Adipocyte (in vitro differentiated cells): ENCODE measurements around the gene LRIG2.

Source experiments
- DNase-seq: peaks from one replicate; pipeline ENCODE4 v3.0.0-alpha.2; 2015; ENCODE audit warnings: low read depth
- H3K27me3 ChIP-seq: replicated peaks from 2 replicates; pipeline ENCODE4 v1.7.0; 2013; ENCODE audit warnings: mild to moderate bottlenecking, low read length, moderate library complexity; ENCODE audit not compliant: control insufficient read depth, insufficient read depth
- H3K36me3 ChIP-seq: 2 replicates; pipeline ENCODE4 v1.7.0; 2013; ENCODE audit warnings: low read length, mild to moderate bottlenecking, moderate library complexity; ENCODE audit not compliant: control insufficient read depth, insufficient read depth, severe bottlenecking
- H3K4me1 ChIP-seq: 2 replicates; pipeline ENCODE4 v1.7.0; 2013; ENCODE audit warnings: mild to moderate bottlenecking, low read length, moderate library complexity; ENCODE audit not compliant: control insufficient read depth, insufficient read depth
- H3K4me3 ChIP-seq: 2 replicates; pipeline ENCODE4 v1.7.0; 2013; ENCODE audit warnings: mild to moderate bottlenecking, low read length, moderate library complexity
- H3K9ac ChIP-seq: 2 replicates; pipeline ENCODE4 v1.7.0; 2013; ENCODE audit warnings: mild to moderate bottlenecking, low read length, moderate library complexity
- H3K9me3 ChIP-seq: 2 replicates; pipeline ENCODE4 v1.7.0; 2013; ENCODE audit warnings: mild to moderate bottlenecking, low read length, moderate library complexity; ENCODE audit not compliant: control insufficient read depth

Gene LRIG2

DNA sequence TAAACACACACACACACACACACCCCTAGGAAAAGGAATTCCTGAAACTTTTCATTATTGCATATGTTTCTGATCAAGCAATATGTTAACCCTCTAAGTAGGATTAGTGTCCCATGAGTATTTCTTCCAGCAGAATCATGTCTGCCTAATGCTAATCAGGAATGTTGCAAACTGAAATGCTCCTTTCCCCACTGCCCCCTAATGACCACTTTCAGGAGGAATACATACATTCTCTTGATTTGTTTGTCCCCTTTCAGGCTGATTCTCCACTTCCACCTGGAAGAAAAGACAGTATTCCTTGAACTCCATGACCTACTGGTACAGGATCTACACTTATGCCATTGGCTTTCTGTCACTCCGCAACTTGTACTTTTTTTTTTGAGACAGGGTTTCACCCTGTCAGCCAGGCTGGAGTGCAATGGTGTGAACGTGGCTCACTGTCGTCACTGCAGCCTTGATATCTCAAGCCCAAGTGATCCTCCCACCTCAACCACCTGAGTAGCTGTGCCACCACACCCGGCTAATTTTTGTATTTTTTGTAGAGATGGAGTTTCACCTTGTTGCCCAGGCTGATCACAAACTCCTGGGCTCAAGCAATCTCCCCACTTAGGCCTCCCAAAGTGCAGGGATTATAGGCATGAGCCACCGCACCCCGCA, 56.7 kb downstream of the LRIG2 start:
- Histone ChIP-seq H3K4me1 (peaks cover 12% of the 10 kb centered on the region), H3K9ac (no peak overlapping the region), H3K4me3 (no peak overlapping the region), H3K36me3 (peaks cover 24% of the 10 kb centered on the region), H3K27me3 (no peaks in the 10 kb centered on the region), H3K9me3 (no peaks in the 10 kb centered on the region)
- DNase-seq: no peak

DNA sequence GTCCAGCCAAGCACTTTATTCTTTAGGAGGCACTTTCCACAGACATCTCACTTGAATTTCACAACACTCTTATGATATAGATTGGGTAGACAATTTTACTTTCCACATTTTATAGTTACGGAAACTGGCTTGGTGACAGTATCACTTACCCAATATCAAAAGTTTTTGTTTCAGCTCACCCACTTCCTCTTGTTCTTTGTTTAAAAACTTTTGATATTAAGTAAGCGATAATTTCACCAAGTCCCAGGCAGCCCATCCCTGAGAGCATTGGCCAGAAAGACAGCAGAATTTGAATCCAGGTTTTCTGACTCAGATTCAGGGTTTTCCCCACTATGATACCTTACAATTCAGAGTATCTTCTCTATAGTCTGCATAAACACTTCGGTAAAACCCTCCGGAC, 60.0 kb downstream of the LRIG2 start:
- no peak for DNase-seq
- no peaks in the 10 kb centered on the region for H3K9me3 ChIP-seq
- no peaks in the 10 kb centered on the region for H3K27me3 ChIP-seq
- H3K9ac ChIP-seq: no peak overlapping the region
- peaks cover 12% of the 10 kb centered on the region for H3K4me1 ChIP-seq
- no peaks in the 10 kb centered on the region for H3K36me3 ChIP-seq
- no peak overlapping the region for H3K4me3 ChIP-seq

- no peaks in the 10 kb centered on the region for H3K9me3 ChIP-seq
- peaks cover 12% of the 10 kb centered on the region for H3K4me1 ChIP-seq
- no peaks in the 10 kb centered on the region for H3K27me3 ChIP-seq
- H3K9ac ChIP-seq: peak overlapping the region; percentile 53
- DNase-seq: no peak
- no peaks in the 10 kb centered on the region for H3K36me3 ChIP-seq
- H3K4me3 ChIP-seq: no peak overlapping the region
These were observed 60.8 kb downstream of the LRIG2 start for GRCh38 chr1:113133759-113134158.

DNA sequence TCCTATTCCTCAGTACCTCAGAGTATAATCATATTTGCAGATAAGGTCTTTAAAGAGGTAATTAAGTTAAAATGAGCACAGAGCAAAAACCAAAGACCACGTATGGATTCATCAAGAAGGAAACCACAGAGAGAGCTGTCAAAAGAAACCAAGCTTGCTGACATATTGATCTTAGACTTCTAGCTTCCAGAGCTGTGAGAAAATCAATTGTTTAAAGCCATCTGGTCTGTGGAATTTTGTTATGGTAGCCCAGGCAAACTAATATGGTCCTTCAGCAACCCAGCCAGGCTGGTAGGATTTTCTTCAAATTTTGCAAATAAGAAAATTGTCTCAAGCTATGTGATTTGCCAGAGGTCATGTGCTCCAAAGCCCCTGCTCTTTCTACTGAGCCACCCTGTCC, 62.5 kb downstream of the LRIG2 start:
- DNase-seq: no peak
- peaks cover 12% of the 10 kb centered on the region for H3K4me1 ChIP-seq
- no peaks in the 10 kb centered on the region for H3K36me3 ChIP-seq
- no peaks in the 10 kb centered on the region for H3K27me3 ChIP-seq
- no peak overlapping the region for H3K4me3 ChIP-seq
- no peak overlapping the region for H3K9ac ChIP-seq
- H3K9me3 ChIP-seq: no peaks in the 10 kb centered on the region

- DNase-seq: peak; percentile 17
- Histone ChIP-seq H3K27me3 (no peaks in the 10 kb centered on the region), H3K4me1 (peaks cover 21% of the 10 kb centered on the region), H3K9me3 (no peaks in the 10 kb centered on the region), H3K4me3 (no peak overlapping the region), H3K36me3 (no peaks in the 10 kb centered on the region), H3K9ac (no peak overlapping the region)
These were observed 63.5 kb downstream of the LRIG2 start for GRCh38 chr1:113136476-113136875.

- no peak for DNase-seq
- H3K9ac ChIP-seq: no peak overlapping the region
- peaks cover 32% of the 10 kb centered on the region for H3K4me1 ChIP-seq
- no peak overlapping the region for H3K4me3 ChIP-seq
- no peaks in the 10 kb centered on the region for H3K9me3 ChIP-seq
- no peaks in the 10 kb centered on the region for H3K36me3 ChIP-seq
- no peaks in the 10 kb centered on the region for H3K27me3 ChIP-seq
These were observed 64.6 kb downstream of the LRIG2 start for GRCh38 chr1:113137563-113137962.

DNA sequence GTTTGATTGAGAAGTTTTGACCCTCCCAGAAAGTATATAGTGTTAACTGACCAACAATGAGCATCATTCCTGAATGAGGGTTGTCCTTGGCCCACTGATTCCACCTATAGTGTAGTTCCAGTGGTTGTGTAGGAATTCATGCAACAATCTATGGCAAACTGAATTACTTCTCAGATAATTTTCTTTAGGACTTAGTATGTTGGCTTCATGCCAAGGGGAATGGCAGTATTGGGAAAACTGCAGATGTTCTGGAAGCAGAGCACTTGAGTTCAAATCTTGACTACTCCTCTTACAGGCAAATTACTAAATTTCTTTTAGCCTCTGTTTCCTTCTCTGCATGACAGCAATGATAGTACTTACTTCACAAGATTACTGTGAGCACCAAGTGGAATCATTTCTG, 65.8 kb downstream of the LRIG2 start:
- H3K9ac ChIP-seq: no peak overlapping the region
- DNase-seq: peak; percentile 9
- H3K9me3 ChIP-seq: no peaks in the 10 kb centered on the region
- peaks cover 32% of the 10 kb centered on the region for H3K4me1 ChIP-seq
- no peaks in the 10 kb centered on the region for H3K27me3 ChIP-seq
- H3K4me3 ChIP-seq: no peak overlapping the region
- H3K36me3 ChIP-seq: no peaks in the 10 kb centered on the region

GRCh38 chr1:113140176-113140575, 67.2 kb downstream of the LRIG2 start:
- H3K9me3 ChIP-seq: no peaks in the 10 kb centered on the region
- no peak overlapping the region for H3K9ac ChIP-seq
- no peak overlapping the region for H3K4me3 ChIP-seq
- H3K36me3 ChIP-seq: no peaks in the 10 kb centered on the region
- H3K4me1 ChIP-seq: peaks cover 28% of the 10 kb centered on the region
- DNase-seq: no peak
- no peaks in the 10 kb centered on the region for H3K27me3 ChIP-seq

DNA sequence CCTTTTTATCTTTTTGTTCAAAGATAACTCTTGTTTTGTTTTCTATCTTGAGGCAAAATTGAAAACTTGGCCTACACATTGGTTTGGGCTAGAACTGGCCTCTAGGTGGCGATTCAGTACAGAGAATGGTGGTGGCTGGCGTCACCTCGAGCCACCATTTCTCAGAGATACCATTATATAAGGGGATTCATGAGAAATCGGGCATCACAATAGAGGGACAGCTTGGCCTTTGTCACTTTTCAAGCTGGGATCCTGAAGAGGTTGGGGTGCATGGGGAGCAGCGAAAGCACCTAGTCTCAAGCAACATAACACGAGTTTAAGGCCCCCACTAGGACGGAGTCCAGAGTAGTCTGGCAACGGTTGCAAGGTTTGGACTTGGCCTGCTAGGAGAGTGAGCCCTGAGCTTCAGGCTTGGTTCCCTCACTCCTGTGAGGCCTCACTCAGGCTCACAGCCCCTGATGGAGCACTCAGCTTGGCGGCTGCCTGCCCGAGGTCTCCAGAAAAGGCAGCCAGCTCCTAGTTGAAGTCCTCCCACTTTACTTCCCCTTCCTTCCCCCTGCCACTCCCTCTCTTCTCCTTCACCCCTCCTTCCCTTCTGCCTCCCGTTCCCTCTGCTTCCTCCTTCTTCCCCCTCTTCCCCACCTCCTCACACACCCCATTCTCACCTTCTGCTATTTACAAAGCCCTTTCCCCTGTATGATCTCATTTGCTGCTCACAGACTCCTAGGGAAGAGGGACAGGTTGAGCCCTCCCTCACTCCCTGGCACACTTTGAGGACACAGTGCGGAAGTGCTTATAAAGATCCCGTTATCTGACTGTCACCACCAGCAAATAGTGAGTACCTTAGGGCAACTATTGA, 67.8 kb downstream of the LRIG2 start:
- Histone ChIP-seq H3K27me3 (no peaks in the 10 kb centered on the region), H3K4me1 (peaks cover 28% of the 10 kb centered on the region), H3K9ac (peak overlapping the region; percentile 61), H3K4me3 (peak overlapping the region; percentile 2), H3K9me3 (no peaks in the 10 kb centered on the region), H3K36me3 (no peaks in the 10 kb centered on the region)
- peak; percentile 86 for DNase-seq

DNA sequence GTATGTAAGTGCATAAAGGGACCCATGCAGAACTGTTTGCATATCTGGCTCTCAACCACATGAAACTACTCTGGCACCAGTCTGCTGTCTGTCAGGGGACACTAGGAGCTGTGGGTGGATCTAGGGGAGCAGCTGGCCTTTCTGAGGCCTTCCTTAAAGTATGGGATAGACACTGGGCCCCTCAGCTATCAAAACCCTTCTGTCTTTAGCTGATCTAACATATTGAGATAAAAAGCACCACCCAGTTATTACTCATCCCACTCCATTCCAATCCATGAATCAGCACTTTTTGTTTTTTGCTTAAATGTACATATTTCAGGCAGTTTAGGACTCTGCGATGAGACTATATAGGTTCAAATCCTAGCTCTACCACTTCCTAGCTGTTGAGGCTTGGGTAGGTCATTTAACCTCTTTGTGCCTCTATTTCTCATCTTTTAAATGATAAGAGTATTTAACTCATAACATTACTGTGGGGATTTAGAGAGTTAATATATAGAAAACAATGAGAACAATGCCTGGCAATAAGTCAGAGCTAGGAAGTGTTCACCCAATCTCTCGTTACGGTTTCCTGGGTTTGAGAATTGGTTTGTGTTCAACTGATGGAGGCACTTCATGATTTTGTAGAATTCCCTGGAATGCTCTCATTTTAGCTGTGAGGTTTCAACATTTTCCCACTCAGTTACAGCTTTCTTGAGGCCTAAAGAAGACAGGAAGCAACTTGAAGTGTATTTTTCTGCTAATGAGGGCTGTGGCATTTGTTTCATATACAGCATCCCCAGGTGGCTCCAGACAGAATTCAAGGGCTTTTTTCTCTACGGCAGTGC, 68.9 kb downstream of the LRIG2 start:
- peak; percentile 62 for DNase-seq
- Histone ChIP-seq H3K4me3 (peak overlapping the region; percentile 25), H3K4me1 (peaks cover 28% of the 10 kb centered on the region), H3K9me3 (no peaks in the 10 kb centered on the region), H3K27me3 (no peaks in the 10 kb centered on the region), H3K9ac (peak overlapping the region; percentile 61), H3K36me3 (no peaks in the 10 kb centered on the region)

DNA sequence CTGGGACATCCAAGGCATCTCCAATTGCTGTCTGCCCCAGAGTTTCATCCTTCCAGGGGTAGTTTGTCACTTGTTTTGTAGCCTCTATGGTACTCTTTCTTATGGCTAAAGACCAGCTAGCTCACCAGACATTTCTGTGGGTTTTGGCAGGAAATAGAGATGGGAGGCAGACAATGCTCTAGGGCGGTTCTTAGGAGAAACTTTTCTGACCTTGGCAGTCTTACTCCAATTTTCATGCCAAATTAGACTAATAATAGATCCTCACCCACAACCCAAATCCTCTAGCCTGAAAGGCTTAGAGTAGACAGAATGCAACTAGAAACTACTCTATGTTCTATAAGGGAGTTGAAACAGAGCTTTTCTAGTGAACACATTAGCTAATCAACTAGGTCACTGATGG, 69.8 kb downstream of the LRIG2 start:
- peaks cover 28% of the 10 kb centered on the region for H3K4me1 ChIP-seq
- peak overlapping the region; percentile 7 for H3K4me3 ChIP-seq
- H3K9me3 ChIP-seq: no peaks in the 10 kb centered on the region
- DNase-seq: no peak
- no peaks in the 10 kb centered on the region for H3K27me3 ChIP-seq
- no peaks in the 10 kb centered on the region for H3K36me3 ChIP-seq
- H3K9ac ChIP-seq: no peak overlapping the region
